Loucy (cell line): ENCODE results near the gene SDK2.

Experiments
- EZH2phosphoT487 ChIP-seq: fragments of 200-600 bp; IDR thresholded peaks from 2 replicates; pipeline ENCODE4 v1.6.1; 2018; ENCODE audit warnings: antibody characterized with exemption, mild to moderate bottlenecking, moderate library complexity, borderline replicate concordance
- TF ChIP-seq, protein P1 (sequence below): fragments of 200-600 bp; sonication (generic); conservative IDR thresholded peaks from 2 replicates; pipeline ENCODE4 v1.5.1; 2014; ENCODE audit warnings: mild to moderate bottlenecking, antibody characterized with exemption, low read length

DNA sequence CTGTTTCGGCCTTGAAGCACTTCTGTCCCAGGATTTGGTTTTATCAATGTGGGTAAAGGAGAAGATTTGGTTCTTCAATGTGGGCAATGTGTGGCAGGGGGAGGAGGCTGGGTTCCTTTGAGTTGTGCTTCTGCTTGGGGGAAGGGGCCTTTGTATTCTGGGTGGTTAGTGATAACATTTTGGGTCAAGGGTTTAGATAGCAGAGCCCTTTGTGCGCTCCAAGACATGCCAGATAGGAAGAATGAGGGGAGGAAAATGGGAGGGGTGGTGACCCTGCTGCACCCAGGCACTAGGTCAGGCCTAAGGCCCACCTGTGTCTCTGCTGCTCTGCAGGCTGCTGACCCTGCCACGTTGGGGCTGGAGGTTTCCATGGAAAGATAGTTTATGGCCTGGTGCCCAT lies 292.5 kb downstream of the SDK2 start:
- TF ChIP-seq, protein P1, sequence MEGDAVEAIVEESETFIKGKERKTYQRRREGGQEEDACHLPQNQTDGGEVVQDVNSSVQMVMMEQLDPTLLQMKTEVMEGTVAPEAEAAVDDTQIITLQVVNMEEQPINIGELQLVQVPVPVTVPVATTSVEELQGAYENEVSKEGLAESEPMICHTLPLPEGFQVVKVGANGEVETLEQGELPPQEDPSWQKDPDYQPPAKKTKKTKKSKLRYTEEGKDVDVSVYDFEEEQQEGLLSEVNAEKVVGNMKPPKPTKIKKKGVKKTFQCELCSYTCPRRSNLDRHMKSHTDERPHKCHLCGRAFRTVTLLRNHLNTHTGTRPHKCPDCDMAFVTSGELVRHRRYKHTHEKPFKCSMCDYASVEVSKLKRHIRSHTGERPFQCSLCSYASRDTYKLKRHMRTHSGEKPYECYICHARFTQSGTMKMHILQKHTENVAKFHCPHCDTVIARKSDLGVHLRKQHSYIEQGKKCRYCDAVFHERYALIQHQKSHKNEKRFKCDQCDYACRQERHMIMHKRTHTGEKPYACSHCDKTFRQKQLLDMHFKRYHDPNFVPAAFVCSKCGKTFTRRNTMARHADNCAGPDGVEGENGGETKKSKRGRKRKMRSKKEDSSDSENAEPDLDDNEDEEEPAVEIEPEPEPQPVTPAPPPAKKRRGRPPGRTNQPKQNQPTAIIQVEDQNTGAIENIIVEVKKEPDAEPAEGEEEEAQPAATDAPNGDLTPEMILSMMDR: no peak
- TF ChIP-seq EZH2phosphoT487: no peak
